Hematopoietic multipotent progenitor cell treated with erythropoietin and hydrocortisone succinate and interleukin-3 and kit ligand, for 15 days (in vitro differentiated cells): ENCODE measurements around the gene PDZRN4.
"Not testable (repeated sequence)": the region's sequence is repeated elsewhere in the genome, so short reads cannot be mapped to it uniquely, and the experiment has no call there.

Source experiments
- DNase-seq: peaks from one replicate; pipeline ENCODE4 v3.0.0-alpha.2; 2015; ENCODE audit warnings: low spot score

Gene PDZRN4

GRCh38 chr12:41514021-41514777 lies 326.1 kb downstream of the PDZRN4 start:
- DNase-seq, result no peak

DNA sequence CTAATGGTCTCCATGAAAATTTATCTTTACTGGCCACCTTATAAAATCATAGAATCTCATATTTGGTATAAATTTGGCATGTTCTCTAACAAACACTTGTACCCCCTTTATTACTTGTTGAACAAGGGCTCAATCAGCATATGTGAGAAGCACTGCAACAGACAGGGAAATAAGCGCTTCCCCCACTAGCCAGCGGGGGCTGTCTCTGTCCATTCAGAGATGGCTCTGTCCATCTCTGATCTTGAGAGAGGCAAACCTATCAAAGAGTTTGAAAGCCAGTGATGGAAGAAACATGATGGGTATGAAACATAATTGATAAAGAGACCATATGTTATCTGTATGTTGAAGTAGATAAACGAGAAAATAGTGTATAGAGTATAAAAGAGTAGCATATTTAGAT lies 326.8 kb downstream of the PDZRN4 start:
- DNase-seq, result peak; percentile 41

DNA sequence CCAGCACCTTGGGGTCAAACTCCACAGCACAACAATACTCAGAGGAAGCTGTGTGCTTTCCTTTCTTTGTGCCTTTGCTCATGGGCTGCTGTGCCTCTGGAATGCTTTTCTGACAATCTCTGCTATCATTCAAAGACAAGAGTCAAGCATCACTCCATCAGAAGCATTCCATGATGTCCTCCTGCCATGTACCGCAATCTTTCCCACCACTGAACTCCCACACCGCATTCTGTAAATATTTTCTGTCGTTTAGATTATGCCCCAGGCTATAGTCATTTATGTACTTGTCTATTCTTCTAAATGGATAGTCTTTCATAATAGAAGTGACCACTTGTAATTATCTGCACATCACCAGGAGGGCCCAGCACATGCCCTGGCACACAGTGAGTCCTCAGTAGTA lies 327.8 kb downstream of the PDZRN4 start:
- DNase-seq, result no peak

GRCh38 chr12:41520869-41521268 lies 332.7 kb downstream of the PDZRN4 start:
- DNase-seq, result no peak

DNA sequence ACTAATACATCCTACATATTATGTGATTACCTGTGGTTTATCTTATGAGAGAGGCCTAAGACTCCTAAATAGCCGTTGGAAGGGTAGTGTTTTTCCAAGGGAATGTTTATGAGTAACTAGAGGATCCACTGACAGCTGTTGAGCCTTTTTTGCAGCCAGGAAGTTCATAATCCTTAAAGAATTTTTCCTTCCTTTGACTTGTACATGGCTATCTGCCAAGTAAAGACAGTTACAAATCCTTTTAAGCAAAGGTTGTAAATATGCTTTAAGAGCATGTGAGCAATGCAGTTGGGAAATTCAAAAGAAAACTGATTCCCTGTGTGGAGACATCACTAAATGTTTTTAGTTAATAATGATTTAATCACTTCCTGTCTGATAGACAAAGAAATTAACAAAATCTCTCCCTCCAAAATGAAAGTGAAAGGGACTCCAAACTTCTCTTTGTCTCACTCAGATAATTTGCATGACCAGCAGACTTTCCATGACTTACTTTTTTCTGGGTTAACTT lies 333.8 kb downstream of the PDZRN4 start:
- DNase-seq, result peak; percentile 38

GRCh38 chr12:41527062-41527461 lies 338.9 kb downstream of the PDZRN4 start:
- DNase-seq, result no peak

DNA sequence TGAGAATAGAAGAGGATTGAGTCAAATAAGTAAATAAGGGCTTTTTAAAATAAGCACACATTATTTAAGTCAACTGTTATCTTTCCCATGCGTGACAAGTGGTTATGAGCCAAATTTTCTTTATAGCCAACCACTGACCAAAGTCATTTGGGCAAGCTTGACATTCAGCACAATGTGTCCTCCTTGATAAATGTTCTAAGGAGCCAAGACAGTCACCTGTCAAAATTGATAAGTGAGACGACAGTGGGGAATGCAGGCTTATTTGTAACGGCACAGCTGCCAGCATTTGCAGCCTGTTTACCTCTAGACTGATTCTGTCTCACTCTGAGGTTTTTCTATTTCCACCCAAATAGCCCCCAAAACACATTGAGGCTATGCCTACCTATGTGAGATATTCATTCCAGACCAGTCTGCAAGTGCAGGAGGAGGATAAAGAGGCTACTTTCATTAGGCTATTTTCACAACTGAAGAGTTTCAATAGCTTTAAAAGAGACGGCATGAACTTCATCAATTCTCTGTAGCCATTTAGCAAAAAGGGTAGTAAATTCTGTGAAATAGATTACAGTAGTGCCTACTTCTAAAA lies 339.5 kb downstream of the PDZRN4 start:
- DNase-seq, result peak; percentile 91

- DNase-seq, result no peak
Observed at GRCh38 chr12:41528874-41529273, 340.8 kb downstream of the PDZRN4 start.

GRCh38 chr12:41530441-41530840 lies 342.3 kb downstream of the PDZRN4 start:
- DNase-seq, result no peak

GRCh38 chr12:41531147-41531829 lies 343.2 kb downstream of the PDZRN4 start:
- no peak for DNase-seq

DNA sequence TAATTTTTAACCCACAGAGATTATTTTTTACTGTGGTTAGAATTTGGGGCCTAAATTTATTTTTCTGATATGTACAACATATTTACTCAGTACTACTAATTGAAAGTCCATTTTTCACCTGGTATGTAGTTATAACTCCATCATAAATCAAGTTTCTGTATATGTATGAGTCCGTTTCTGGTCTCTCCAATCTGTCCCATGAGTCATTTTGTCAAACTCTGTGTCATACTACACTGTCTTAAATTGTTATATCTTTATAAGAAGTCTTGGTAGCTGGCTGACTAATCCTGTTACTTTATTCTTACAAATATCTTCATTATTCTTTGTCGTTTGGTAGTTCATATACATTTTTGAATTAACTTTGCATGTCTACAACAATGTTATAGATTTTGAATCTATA lies 344.0 kb downstream of the PDZRN4 start:
- DNase-seq, result no peak

DNA sequence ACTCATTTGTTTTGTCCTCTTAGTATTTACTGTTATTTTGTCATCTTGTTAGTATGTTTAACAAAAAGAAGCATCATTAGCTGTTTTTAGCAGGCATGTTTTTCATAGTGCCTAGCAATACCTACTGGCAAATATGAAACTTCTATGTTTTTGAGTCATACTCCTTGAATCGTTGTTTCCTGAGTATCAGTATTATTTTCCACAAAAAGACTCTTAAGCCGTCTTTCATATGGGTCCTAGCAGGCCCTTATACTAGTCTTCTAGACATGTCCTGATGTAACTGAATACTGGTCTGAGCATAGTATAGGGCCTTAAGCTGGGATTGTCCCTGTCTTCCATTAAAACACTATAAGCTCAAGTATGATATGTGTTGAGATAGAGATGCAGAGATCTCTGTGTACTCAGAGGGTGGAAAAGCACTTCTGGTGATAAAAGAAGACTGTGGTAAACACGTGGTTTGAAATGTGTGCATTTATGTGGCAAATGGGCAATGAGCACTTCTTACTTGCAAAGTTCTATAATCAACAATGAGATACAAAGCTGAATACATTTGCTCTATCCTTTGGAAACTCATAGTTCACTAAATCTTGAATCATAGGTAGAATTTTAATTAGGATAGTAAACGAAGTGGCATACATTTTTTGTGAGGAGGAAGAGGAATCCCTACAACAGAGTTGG lies 348.8 kb downstream of the PDZRN4 start:
- DNase-seq, result no peak

- no peak for DNase-seq
Observed at GRCh38 chr12:41537522-41537921, 349.4 kb downstream of the PDZRN4 start.

DNA sequence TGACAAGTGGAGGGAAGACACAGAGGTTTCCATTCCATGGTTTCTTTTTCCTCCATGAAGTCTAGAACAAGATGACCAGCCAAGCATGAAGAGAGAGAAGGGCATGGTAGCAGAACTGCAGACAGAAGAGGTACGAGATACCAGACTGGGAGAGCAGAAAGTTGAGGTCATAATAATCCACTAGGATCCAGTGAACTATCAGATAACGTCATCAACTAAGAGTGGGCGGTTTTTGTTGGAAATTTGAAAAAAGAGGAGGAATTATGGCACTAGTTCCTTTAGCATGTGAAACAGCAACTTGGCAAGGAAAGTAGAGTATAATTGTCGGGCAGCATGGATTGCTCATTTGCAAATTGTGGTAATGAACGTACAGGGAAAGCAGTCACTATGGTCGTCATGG lies 357.6 kb downstream of the PDZRN4 start:
- DNase-seq, result no peak

DNA sequence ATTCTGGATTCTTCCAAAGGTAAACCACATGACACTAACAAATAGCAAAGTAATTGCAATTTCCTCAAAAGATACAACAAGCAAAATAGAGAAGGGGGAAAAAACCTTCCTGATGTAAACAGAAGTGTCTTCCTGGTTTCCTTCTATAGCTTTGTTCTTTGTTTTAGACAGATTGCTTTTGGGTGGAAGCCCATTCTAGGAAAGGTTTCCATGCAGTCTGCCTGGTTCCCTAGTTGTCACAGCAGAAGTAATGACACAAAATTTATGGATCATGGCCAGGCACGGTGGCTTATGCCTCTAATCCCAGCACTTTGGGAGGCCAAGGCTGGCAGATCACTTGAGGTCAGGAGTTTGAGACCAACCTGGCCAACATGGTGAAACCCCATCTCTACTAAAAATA lies 359.0 kb downstream of the PDZRN4 start:
- not testable (repeated sequence) for DNase-seq

DNA sequence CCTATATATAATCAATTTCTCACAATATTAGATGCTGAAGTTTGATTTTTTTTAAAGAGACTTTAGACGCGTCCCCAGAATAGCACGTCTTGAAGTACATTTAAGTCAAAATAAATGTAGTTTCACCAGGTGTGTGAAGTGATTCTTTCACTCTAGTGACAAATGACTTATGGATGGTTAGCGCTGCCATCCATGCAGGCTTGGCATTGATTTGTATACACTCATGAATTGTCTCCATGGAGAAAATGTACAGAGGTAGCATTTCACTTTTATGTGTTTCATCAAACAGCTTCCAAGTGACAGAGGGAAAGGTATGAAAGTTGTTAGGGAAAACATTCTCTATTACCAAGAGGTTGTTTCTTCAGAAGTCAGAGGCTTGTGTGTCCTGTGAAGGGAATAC lies 360.8 kb downstream of the PDZRN4 start:
- DNase-seq, result no peak

DNA sequence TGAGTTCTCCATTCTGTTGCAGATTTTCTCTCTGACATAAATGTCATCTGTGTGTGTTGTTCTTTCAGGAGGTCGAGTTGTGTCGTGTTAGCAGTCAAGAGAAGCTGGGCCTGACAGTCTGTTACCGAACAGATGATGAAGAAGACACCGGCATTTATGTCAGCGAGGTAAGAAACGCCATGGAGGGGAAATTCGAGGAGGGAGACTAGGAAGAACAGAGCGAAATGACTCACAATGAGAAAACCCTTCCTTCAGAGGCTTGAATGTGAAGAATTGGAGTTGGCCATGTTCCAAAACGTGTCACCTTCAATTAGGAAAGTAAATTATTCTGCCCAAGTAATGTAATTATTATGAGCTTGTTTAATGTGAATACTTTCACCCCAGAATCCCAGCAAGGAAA lies 364.5 kb downstream of the PDZRN4 start:
- DNase-seq, result no peak

DNA sequence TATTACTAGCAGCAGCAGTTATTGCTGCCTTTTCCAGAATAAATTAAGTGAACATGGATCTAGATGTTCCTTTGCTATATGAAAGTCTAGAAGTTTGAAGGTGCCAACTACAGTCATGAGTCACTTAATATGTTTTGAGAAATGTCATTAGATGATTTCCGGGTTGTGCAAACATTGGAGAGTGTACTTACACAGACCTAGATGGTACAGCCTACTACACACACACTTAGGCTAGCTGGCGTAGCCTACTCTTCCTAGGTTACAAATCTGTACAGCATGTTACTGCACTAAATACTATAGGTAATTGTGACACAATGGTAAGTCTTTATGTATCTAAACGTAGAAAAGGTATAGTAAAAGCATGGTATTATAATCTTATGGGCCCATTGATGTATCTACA lies 368.1 kb downstream of the PDZRN4 start:
- no peak for DNase-seq

DNA sequence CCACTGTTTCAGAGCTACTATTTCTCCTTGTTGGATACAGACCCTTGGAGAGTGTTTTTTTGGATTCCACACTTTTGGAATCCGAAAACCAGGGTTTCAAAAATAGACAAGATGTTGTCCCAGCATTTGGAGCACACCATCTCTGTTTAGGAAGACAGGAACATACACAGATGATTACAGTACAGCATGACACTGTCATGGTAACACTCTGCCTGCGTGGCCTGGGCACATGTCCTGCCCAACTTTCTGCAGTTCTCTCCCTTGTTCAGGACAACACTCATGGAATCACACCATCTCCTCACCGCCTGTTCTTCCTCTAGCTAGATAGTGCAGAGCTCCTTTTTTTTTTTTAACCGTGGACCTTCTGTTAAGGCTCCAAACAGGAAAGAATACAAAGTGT lies 369.2 kb downstream of the PDZRN4 start:
- no peak for DNase-seq

- DNase-seq, result no peak
Observed at GRCh38 chr12:41558671-41559070, 370.6 kb downstream of the PDZRN4 start.

GRCh38 chr12:41563051-41563450 lies 374.9 kb downstream of the PDZRN4 start:
- no peak for DNase-seq

DNA sequence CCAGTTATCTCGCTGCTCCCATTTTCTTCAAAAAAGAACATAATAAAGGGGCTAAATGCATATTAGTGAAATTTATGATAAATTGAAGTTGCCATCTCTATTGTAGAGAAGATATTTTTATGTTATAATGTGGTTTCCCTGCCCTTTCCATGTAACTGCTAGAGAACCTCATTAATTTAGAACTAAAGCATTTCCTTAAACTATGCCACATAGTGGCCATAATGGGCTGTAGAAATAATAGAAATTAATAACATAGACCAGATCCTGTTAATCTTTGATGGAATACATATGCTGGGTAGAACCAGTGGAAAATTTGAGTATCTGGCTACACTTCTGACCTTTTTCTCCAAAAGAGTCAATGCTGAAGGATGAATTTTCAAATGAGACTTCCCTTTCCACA lies 376.7 kb downstream of the PDZRN4 start:
- DNase-seq, result peak; percentile 7

DNA sequence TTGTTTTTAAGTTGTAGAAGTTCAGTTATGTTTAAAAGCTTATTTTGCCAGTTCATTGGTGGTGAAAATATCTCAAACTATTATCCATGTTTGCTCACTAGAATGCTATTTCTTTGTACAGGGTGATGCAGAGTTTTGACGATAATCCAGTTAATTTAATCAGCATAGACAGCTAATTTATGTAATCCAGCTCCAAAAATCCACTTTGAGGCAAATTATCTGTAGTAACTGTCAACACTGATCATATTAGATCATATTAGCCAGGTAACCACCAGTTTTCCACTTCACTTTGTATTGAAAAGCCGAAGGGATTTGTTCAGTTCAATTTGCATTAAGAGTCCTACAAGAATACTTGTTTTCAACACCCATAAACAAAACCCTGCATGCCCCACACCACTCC lies 378.6 kb downstream of the PDZRN4 start:
- no peak for DNase-seq
